C4-2B (cell line): ENCODE results near the gene CPNE9.

Source experiments
- CTCF ChIP-seq: fragments of 450-650 bp; conservative IDR thresholded peaks from 2 replicates; pipeline ENCODE4 v1.5.1; 2017; ENCODE audit warnings: mild to moderate bottlenecking
- ZFX ChIP-seq: fragments of 450-650 bp; IDR thresholded peaks from 2 replicates; pipeline ENCODE4 v1.6.1; 2017

DNA sequence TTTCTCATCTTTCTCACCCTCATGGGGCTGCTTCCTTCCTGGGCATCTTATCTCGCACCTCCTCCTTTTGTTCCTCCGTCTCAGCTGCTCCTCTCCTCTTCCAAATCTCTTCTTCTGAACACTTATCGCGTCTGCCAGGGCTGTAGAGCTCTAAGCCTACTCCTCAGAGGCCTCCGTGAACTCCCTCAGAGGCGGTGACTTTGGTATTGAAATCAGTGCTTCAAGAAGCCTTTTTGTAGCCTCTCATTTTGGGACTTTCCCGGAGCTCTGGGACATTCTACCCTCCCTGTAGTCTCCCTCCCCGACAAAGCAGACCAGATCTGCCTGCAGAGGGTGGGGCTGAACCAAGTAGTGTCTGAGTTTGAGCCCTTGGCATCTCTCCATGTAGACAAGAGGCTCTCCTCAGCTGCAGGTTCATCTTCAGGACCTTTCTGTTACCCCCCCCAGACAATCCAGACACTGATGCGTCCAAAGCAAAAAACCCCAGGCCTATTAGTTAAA is 17.5 kb upstream of the CPNE9 start:
- no peak for TF ChIP-seq CTCF
- no peak for TF ChIP-seq ZFX
